K562 (cell line): ENCODE results near the gene SORCS1. TPM values are rescaled to one million over a fixed set of nuclear protein-coding genes. Genes with fewer than 3 reads are reported as not detected.

Experiments
- ARID4B ChIP-seq: sonication (generic); formaldehyde crosslinking; IDR thresholded peaks from 2 replicates; pipeline ENCODE4 v1.8.0; 2022; ENCODE audit warnings: mild to moderate bottlenecking, missing genetic modification reagents
- ATF3 ChIP-seq, 2 experiments: fragments of 450-650 bp in 1 of 2; sonication (generic) in 1 of 2; formaldehyde crosslinking in 1 of 2; IDR thresholded peaks in 1 of 2; conservative IDR thresholded peaks in 1 of 2; 2 replicates each; pipeline versions ENCODE4 v1.6.1 to v1.8.1; 2016 to 2023; ENCODE audit warnings: mild to moderate bottlenecking in 2 of 2, moderate library complexity in 2 of 2, inconsistent platforms in 1 of 2, missing genetic modification reagents in 1 of 2
- BCOR ChIP-seq: fragments of 450-650 bp; IDR thresholded peaks from 2 replicates; pipeline ENCODE4 v1.6.1; 2016
- BRD4 ChIP-seq: fragments of 200-600 bp; sonication (generic); IDR thresholded peaks from 2 replicates; pipeline ENCODE4 v1.6.1; 2017; ENCODE audit warnings: inconsistent platforms
- CBX3 ChIP-seq, 2 experiments: IDR thresholded peaks; 1 replicate in 1 of 2; 2 replicates in 1 of 2; pipeline ENCODE4 v1.6.1; 2012; ENCODE audit warnings: inconsistent platforms in 2 of 2, low read length in 2 of 2, borderline replicate concordance in 1 of 2, control low read depth in 1 of 2
- ELK3 ChIP-seq: fragments of 450-650 bp; formaldehyde crosslinking; IDR thresholded peaks from 2 replicates; pipeline ENCODE4 v1.4.0; 2020; ENCODE audit warnings: mild to moderate bottlenecking
- FOS ChIP-seq: IDR thresholded peaks from 3 replicates; pipeline ENCODE4 v1.6.1; 2011; ENCODE audit not compliant: insufficient read length; ENCODE audit errors: extremely low read depth
- IRF2 ChIP-seq: sonication (generic); formaldehyde crosslinking; IDR thresholded peaks from 2 replicates; pipeline ENCODE4 v1.8.1; 2022; ENCODE audit warnings: mild to moderate bottlenecking, missing genetic modification reagents
- PBX2 ChIP-seq, 2 experiments: IDR thresholded peaks in 1 of 2; conservative IDR thresholded peaks in 1 of 2; 2 replicates each; pipeline ENCODE4 v1.6.1; 2016; ENCODE audit warnings: low read depth in 2 of 2, mild to moderate bottlenecking in 1 of 2, missing compliant biosample characterization in 1 of 2, missing genetic modification characterization in 1 of 2, moderate library complexity in 1 of 2
- SMARCB1 ChIP-seq: IDR thresholded peaks from 2 replicates; pipeline ENCODE4 v1.6.1; 2011; ENCODE audit warnings: improper control_type of control experiment, low read depth; ENCODE audit not compliant: insufficient read length
- ZHX1 ChIP-seq: fragments of 150-350 bp; conservative IDR thresholded peaks from 2 replicates; pipeline ENCODE4 v1.6.1; 2014; ENCODE audit warnings: low read length
- ZNF696 ChIP-seq: fragments of 250-450 bp; sonication (Bioruptor Pico); conservative IDR thresholded peaks from 2 replicates; pipeline ENCODE4 v1.4.0; 2020; ENCODE audit warnings: mild to moderate bottlenecking, moderate library complexity
- polyA plus RNA-seq, 8 experiments: library from polyadenylated mRNA; depleted of rRNA in 4 of 8; stranded (reverse) in 5 of 8; unstranded in 3 of 8; fragments of >200 nt; fragmentation: Nextera tagmentation in 2 of 8; fragmentation: Illumina TruSeq in 1 of 8; extraction: Ambion mirVana in 2 of 8; extraction: Trizol in 1 of 8; gene quantifications; 2 replicates each; pipeline versions ENCODE4 v1.2.1 to v1.2.3, GENCODE V29; 2011 to 2014; ENCODE audit warnings: inconsistent platforms in 1 of 8, missing spikeins in 1 of 8
- total RNA-seq, 7 experiments: library from RNA; depleted of rRNA in 6 of 7; stranded (reverse); fragments of >200 nt in 6 of 7; fragmentation: Illumina TruSeq in 2 of 7; extraction: Trizol in 2 of 7; gene quantifications; 2 replicates each; pipeline versions ENCODE4 v1.2.1 to v1.2.3, GENCODE V29; 2011 to 2021; ENCODE audit warnings: low replicate concordance in 1 of 7

Gene SORCS1
- total and polyA plus RNA-seq, 9 of the 15 experiments (the other 6 are each of a cell fraction or from before 2014, with no cell fraction given): 1.5 to 3.9 (median 2.7) TPM

- TF ChIP-seq ARID4B (no peak), PBX2 (CRISPR knock-in tag; IDR thresholded peaks at IDR 0.05; ENCODE audit: low read depth) (no peak), PBX2 (tag; conservative IDR thresholded peaks at IDR 0.05; ENCODE audit: low read depth) (0 out of 2 replicates have a peak, but pooled peaks have one; percentile 0), BRD4 (no peak), SMARCB1 (no peak), ZHX1 (no peak), CBX3 (IDR thresholded peaks at IDR 0.05; ENCODE audit: borderline replicate concordance in 1 of 2, low read length in 2 of 2) (no peak), IRF2 (no peak), ELK3 (no peak), FOS (no peak), ATF3 (IDR thresholded peaks at IDR 0.05) (0 out of 2 replicates have a peak, but pooled peaks have one; percentile 13), ATF3 (CRISPR knock-in tag; conservative IDR thresholded peaks at IDR 0.05) (no peak), BCOR (no peak), ZNF696 (CRISPR knock-in tag) (no peak)
Observed at GRCh38 chr10:107032700-107033401, 131.7 kb downstream of the SORCS1 start (continued).
